HG03025 (cell line): ENCODE data around the gene PTGS1.

Experiments
- ATAC-seq: cut with Tn5 transposase; IDR thresholded peaks from one replicate; pipeline ENCODE4 v1.9.1; 2021; ENCODE audit warnings: mild to moderate bottlenecking, moderate library complexity; ENCODE audit not compliant: unreplicated experiment, low FRiP score

The PTGS1 gene

DNA sequence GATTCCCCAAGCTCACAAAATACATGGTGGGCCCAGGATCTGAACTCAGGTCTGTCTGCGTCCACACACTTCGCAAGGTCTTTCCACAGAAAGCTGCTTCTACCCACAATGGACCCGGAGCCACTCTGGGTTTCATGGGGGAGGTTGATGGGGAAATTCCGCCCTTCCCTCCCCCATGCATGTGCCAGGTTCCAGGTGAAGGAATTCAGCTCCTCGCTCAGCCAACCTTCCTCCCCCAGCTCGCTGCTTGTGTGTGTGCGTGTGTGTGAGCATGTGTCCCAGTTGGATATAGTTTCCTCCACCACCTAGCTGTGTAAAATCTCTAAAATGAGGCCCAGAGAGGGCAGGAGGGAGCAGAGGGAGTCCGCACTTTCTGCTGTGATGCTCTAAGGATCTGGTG is 1.0 kb downstream of the PTGS1 start:
- ATAC-seq, result no peak

GRCh38 chr9:122372856-122373845 is 2.3 kb downstream of the PTGS1 start:
- ATAC-seq, result no peak

DNA sequence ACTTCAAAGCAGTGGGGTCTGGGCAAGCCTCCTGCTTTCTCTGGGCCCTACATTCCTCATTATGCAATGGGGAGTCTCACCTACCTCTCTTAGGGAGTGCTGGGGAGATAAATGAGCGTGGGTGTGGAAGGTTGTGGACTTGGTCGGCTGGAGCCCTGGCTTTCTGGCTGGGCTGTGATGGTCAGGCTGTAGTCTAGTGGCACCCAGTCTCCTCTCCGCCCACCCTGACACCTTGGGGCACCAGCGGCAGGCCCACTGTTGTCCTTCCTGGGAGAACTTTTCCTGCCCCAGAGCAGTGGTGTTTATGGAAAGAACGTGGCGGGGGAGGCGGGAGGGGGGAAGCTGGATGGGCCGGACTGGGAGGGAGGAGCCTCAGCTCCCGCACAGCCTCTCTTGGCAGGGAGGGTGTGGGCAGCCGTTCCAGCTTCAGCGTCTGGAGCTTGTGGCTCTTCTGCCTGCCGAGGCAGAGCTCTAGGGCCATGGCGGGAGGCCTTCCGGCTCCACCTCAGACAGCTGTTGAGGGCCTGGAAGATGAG is 4.1 kb downstream of the PTGS1 start:
- no peak for ATAC-seq

DNA sequence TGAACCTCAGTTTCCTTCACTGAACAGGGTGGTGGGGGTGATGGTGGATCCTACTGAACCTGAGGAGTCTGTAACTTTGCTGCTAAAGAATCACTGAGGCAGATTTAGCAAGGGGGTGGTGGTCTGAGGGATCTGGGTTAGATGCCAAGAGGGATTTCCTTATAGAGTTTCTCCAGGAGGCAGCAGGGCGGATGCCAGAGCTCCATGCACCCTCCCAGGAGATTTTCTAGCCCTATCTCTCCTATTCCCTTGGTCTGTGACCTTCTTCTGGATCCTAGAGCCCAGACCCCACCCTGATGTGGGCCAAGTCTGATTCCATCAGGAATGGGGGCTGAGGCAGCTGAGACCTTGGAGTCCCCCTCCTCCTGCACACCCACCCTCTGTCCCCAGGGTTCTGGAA is 6.0 kb downstream of the PTGS1 start:
- no peak for ATAC-seq

DNA sequence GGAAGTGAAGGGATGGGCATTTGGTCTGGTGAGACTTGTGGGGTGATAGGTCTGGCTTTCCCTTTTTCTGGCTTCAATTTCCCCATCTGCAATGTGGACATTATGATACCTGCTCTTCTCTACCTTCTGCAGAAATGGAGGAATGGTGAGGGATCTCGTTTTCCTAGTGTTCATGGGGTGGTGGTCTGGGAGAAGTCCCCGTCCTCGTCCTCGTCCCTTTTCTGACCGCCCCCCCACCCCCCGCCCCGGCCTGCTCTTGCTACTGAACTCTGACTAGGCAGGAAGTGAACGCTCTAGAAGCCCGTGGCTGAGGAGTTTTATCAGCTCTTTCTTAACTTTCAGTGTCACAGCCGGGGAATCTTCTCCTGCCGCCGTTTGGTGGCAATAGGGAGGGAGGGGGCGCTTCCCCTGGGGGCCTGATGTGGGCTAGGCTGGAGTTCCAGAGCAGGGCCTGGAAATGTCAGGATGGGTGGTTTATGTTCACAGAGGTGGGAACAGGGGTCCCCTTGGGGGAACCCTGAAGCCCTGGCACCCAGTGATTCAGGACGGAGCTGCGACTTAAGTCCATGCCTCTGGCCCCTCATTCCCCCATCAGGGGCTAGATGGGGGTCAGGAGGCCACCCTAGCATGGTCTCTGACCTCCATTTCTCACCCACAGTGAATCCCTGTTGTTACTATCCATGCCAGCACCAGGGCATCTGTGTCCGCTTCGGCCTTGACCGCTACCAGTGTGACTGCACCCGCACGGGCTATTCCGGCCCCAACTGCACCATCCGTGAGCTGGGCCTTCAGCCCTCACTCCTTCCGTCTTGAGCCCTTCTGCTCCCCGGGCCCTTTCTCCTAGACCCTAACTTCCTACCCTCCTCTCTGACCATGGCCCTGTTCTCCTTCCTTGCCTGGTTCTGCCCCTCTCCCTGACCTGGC is 6.7 kb downstream of the PTGS1 start:
- no peak for ATAC-seq

DNA sequence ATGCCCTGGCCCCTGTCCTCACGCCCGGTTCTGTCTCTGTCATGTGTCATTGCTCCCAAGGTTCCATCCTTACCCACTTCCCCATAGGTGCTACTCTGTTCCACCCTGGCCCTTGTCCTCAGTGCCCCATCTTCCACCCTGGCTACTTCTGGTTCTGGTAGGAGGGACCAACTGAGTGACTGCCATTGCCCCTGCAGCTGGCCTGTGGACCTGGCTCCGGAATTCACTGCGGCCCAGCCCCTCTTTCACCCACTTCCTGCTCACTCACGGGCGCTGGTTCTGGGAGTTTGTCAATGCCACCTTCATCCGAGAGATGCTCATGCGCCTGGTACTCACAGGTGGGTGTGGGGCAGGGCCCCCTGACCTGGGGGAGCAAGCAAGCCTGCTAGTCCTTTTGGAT is 7.4 kb downstream of the PTGS1 start:
- no peak for ATAC-seq

DNA sequence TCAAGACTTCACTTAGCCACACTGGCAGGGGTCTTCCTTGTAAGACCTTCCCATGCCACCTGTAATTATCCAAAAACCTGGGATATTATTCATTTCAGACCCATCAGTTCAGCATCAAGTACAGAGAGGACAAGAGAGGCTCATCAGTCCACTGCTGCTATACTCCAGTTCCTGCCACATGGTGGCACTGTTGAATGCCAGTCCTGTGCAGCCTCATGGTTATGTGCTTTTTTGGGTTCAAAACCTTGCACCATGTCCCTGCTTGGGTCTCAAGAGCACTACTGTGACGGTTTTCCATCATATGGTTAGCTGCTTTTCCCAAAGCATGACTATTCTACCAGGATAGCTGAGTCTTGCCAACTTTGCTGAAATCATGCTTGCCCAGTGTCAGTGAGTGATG is 8.5 kb downstream of the PTGS1 start:
- no peak for ATAC-seq

DNA sequence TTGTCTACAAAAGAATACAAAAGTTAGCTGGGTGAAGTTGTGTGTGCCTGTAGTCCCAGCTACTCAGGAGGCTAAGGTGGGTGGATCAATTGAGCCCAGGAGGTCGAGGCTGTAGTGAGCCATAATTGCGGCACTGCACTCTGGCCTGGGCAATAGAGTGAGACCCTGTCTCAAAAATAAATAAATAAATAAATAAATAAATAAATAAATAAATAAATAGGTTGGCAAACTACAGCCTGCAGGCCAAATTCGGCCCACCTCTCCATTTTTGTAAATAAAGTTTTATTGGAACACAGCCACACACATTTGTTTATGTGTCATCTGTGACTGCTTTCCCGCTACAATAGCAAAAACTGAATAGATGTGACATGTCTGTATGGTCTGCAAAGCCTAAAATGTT is 9.5 kb downstream of the PTGS1 start:
- no peak for ATAC-seq

DNA sequence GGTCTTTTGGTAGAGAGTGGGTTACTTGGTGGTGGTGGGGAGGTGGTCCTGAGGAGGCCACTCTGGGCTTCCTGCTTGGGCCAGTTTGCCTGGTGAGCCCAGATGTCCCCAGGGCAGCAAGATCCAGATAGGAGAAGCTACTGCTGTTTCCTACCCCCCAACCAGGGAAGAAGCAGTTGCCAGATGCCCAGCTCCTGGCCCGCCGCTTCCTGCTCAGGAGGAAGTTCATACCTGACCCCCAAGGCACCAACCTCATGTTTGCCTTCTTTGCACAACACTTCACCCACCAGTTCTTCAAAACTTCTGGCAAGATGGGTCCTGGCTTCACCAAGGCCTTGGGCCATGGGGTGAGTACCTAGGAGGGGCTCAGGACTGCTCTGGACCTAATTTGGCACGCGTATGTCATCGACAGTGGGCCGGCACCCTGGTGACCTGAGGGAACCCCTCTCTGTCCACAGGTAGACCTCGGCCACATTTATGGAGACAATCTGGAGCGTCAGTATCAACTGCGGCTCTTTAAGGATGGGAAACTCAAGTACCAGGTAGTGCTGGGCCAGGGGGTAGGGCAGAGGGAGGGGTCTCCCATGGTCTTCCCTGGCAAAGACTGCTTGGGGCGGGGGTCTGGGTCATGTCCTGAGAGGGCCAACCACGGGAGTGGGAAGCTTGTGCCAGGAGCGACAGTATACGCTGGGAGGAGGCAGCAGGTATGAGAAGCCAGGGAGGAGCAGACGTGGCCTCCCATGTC is 10.6 kb downstream of the PTGS1 start:
- no peak for ATAC-seq

GRCh38 chr9:122382901-122383850 is 12.4 kb downstream of the PTGS1 start:
- ATAC-seq, result no peak

- no peak for ATAC-seq
These were observed 13.2 kb downstream of the PTGS1 start for GRCh38 chr9:122383992-122384461.

GRCh38 chr9:122386311-122386872 is 15.6 kb downstream of the PTGS1 start:
- ATAC-seq, result no peak

- no peak for ATAC-seq
These were observed 16.7 kb downstream of the PTGS1 start for GRCh38 chr9:122387536-122387935.

DNA sequence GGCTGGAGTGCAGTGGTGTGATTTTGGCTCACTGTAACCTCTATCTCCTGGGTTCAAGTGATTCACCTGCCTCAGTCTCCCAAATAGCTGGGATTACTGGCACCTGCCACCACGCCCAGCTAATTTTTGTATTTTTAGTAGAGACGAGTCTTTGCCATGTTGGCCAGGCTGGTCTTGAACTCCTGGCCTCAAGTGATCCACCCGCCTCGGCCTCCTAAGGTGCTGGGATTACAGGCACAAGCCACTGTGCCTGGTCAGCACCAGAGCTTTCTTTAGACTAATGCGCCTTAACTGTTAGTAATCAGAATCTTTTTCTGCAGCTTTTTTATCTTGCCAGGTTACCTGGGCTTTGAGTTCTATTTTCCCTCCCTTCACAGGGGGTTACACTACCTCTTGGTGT is 18.4 kb downstream of the PTGS1 start:
- no peak for ATAC-seq

DNA sequence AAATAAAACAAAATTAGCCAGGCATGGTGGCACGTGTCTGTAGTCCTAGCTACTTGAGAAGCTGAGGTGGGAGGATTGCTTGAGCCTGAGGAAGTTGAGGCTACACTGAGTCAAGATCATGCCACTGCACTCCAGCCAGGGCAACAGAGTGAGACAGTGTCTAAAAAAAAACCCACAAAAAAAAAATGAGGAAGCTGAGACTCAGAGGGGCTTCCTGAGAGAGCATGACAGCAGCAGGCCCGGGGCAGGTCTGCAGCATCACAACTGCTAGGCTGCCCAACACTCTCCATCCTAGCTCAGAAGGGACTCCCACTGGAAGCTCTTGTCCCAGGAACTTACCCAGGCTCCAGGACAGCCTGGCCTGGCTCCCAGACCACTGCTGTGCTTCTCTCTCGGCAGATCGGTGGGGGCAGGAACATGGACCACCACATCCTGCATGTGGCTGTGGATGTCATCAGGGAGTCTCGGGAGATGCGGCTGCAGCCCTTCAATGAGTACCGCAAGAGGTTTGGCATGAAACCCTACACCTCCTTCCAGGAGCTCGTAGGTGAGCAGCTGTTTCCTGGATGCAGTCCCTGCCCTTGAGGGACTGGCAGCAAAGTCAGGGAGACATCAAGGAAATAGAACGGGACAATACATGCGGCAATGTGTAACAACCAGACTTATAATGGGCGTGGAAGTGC is 19.1 kb downstream of the PTGS1 start:
- ATAC-seq, result no peak

DNA sequence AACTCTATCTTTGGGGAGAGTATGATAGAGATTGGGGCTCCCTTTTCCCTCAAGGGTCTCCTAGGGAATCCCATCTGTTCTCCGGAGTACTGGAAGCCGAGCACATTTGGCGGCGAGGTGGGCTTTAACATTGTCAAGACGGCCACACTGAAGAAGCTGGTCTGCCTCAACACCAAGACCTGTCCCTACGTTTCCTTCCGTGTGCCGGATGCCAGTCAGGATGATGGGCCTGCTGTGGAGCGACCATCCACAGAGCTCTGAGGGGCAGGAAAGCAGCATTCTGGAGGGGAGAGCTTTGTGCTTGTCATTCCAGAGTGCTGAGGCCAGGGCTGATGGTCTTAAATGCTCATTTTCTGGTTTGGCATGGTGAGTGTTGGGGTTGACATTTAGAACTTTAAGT is 21.5 kb downstream of the PTGS1 start:
- no peak for ATAC-seq

GRCh38 chr9:122392714-122393113 is 21.9 kb downstream of the PTGS1 start:
- no peak for ATAC-seq

DNA sequence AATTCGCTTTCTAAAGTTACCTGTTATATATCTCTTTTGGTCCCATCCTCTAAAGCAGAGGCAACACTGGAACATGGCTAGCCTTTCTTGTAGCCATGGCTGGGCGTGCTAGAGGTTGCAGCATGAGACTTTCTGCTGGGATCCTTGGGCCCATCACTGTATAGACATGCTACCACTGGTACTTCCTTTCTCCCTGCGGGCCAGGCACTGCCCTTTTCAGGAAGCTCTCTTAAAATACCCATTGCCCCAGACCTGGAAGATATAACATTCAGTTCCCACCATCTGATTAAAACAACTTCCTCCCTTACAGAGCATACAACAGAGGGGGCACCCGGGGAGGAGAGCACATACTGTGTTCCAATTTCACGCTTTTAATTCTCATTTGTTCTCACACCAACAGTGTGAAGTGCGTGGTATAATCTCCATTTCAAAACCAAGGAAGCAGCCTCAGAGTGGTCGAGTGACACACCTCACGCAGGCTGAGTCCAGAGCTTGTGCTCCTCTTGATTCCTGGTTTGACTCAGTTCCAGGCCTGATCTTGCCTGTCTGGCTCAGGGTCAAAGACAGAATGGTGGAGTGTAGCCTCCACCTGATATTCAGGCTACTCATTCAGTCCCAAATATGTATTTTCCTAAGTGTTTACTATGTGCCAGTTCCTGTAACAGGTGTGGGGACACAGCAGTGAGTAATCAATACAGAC is 22.6 kb downstream of the PTGS1 start:
- no peak for ATAC-seq
